ENCODE results near the gene COCH.

COCH gene

DNA sequence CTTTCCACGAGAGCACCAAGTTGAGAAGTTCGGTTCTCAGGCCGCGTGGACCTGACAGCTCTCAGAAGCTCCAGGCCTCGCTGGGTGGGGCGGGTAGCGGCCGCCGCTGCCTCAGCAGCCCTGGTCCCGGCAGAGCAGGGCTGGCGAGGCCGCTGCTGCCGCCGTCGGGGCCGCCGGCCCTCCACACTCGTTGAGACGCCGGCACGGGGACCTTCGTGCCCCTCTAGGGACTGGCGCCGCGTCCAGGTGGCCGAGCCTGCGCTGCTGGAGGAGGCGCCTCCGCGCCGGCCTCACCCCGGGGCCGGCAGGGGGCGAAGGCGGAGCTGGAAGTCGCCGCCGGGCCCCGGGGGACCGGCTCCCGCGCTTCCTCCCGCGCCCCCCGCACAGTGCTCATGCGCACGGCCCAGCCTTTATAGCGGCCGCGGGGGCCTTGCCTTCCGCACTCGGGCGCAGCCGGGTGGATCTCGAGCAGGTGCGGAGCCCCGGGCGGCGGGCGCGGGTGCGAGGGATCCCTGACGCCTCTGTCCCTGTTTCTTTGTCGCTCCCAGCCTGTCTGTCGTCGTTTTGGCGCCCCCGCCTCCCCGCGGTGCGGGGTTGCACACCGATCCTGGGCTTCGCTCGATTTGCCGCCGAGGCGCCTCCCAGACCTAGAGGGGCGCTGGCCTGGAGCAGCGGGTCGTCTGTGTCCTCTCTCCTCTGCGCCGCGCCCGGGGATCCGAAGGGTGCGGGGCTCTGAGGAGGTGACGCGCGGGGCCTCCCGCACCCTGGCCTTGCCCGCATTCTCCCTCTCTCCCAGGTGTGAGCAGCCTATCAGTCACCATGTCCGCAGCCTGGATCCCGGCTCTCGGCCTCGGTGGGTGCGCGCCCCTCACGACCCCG is at the start of gene COCH:
COCH (plus strand) TSS at position 440 of the 879 bp plus-strand sequence; CDS start at position 820, 380 bp downstream.
- DNase-seq, result peak; percentile 89

GRCh38 chr14:30826070-30826469 is 48.3 kb upstream of the COCH start:
- DNase-seq, result no peak

GRCh38 chr14:30829853-30830252 is 44.5 kb upstream of the COCH start:
- no peak for DNase-seq

GRCh38 chr14:30834353-30834752 is 40.0 kb upstream of the COCH start:
- no peak for DNase-seq

DNA sequence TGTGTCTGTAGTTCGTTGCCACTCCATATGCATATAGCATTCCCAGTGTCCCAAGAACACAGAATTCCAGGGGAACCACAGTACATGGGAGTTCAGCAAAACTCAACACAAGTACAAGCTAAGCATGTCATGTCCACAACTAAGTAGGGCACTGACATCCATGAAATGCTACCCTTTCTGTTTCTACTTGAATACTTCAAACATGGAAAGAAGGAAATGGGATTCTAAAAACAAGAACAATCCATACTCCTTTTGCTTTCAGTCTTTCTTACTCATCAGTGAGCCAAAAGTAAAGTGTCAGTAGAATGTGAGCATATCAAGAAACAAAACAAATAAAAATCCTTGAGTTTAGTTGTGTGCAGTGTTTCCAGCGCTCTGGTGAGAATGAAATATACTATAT is 36.0 kb upstream of the COCH start:
- no peak for DNase-seq

GRCh38 chr14:30840086-30840779 is 34.1 kb upstream of the COCH start:
- no peak for DNase-seq

- no peak for DNase-seq
Measured at GRCh38 chr14:30842431-30842830, 31.9 kb upstream of the COCH start.

GRCh38 chr14:30848449-30849240 is 25.7 kb upstream of the COCH start:
- no peak for DNase-seq

DNA sequence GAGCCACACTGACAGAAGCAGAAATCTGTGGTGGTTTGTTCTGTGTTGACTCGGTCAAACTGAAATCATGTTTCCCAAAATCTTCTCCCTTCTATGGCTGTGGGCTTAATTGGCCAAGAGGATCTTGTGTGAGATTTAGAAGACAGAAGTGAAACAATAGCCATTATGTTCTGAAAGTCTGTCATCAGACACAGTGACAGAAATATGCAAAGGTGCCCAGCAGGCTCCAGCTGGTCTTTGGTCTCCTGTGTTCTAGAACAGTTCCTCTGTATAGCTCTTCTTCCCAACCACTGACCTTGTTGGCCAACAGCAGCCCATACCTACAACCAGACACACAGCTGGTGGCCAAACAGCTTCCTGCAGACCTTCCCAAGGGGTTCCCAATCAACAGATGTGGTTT is 25.0 kb upstream of the COCH start:
- no peak for DNase-seq

DNA sequence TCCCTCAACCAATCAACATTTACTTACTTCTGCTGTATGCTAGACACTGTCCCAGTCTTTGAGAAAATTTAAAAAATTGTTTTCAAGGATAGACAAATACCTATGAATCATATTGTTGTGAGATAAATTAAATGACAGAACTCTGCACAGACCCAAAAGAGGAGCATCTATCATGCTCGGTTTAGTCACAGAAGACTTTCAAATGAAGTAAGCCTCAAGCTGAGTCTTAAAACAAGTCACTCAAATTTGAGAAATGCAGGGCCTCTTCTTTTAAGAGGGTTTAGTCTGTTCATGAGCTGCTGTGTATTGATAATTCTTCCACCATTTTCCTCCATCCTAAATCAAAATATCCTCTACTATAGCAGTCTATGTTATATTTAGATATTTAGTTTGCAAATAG is 24.4 kb upstream of the COCH start:
- DNase-seq, result no peak

DNA sequence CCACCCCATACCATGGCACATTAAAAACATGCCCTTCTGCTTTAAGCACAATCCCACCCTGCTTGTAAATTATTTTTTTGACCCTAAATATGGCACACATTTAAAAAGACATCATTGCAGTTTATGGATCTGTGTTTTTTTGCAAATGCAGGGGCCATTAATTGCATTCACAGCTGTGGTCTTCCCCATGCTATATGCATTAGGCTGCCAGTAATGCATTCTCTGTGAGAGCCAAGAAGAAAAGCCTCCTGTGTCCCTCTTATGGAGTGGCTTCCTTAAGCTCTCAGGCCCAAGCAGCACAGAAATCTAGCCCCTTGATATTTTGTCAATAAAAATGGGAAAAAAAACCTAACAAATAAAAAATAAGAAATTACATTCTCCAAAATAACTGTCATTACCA is 20.4 kb upstream of the COCH start:
- DNase-seq, result no peak

DNA sequence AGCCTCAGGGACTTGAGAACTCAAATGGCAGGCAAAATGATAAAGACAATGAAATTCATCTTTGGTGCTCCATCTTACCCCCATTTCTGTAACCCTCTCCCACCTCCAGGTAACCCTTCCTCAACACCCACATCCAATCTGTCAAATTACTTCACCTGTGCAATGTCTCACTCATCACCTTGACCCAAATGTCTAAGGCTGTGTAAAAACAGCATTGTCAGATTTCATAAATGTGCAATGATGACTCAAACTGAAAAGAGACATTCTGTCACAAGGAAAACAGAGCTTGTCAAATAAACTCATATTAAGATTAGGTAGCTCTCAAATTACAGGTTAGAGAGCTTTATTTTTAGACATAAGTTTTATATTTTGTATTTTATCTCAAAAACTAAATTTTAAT is 19.9 kb upstream of the COCH start:
- no peak for DNase-seq

DNA sequence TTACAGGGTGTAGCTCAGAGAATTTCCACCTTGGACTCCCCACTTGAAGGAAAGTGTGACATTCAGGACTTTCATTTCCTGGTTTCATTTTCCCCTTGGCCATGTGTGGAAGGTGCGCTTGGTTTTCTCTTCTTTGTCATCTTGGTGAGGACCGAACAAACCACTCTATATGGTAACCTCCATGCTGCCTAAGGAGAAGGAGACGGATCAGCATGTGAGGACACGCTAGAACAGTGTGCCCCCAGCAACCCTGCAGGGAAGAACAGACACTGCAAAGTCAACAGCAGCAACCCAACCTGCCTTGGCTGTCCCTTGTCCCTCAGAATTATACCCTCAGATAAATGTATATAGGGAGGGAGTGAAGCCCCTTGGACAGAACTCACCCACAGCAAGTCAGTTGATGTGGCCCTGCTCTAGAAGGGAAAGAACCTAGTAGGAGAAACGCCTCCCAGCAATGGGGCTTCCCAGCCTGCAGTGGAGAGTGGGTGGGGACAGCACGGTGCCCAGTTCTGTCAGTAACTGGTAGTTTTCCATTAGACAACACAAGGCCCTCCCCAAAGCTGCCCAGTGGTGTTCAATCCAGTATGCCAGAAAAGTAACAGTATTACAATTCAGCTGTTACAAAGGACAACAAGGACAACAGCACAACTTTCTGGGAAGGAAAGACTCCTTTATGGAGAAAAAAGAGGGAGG is 18.9 kb upstream of the COCH start:
- DNase-seq, result no peak

- no peak for DNase-seq
Measured at GRCh38 chr14:30861200-30861599, 13.2 kb upstream of the COCH start.

- no peak for DNase-seq
Measured at GRCh38 chr14:30864934-30865333, 9.4 kb upstream of the COCH start.

DNA sequence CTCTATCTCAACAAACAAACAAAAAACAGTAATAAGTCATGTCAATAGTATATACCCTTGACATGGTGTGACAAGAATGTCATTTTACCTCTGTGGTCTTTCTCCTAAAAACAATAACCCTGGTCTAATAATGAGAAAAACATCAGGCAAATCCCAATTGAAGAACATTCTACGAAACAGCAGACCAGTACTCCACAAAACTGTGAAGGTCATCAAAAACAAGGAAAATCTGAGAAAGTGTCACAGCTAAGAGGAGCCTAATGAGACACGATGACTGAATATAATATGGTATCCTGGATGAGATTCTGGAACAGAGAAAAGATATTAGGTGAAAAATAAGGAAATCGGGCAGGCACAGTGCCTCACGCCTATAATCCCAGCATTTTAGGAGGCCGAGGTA is 5.6 kb upstream of the COCH start:
- DNase-seq, result no peak

- DNase-seq, result peak; percentile 10
Measured at GRCh38 chr14:30869551-30870155, 4.7 kb upstream of the COCH start.

GRCh38 chr14:30872602-30873001 is 1.8 kb upstream of the COCH start:
- peak; percentile 49 for DNase-seq

- peak; percentile 26 for DNase-seq
Measured at GRCh38 chr14:30873308-30874119, 845 bp upstream of the COCH start.

DNA sequence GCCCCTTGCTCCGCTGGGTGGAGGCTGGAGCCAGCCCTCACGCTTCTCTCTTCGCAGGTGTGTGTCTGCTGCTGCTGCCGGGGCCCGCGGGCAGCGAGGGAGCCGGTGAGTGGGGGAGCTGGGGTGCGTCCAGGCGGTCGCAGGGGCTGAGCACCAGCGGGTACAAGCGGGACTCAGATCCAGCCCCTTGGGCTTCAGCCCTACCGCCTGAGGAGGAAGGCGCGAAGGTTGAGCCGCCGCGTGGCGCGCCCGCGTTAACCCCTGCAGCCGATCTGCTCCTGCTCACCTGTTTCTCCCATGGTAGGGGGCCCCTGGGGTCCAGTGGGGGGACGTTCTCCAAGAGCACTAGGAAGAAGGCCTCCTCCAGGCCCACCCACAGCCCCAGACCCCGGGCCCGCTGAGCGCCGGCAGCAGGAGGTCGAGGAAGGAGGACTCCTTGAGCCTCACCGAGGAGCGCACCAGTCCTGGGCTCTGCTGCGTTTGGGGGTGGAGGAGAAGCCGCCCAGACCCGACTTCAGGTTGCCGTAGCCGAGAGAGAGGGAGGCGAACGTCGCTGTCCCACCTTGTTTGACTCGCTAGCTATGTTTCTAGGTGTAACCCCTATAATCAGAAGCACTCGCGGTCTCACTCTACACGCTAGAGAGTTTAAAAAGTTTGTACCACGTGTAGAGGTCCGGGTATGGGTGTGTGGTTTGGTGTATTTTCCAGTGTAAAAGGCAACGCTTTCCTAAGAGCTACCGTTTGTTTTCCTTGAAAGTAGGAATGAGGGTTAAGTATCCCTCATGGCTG is 834 bp downstream of the COCH start:
- DNase-seq, result peak; percentile 70

DNA sequence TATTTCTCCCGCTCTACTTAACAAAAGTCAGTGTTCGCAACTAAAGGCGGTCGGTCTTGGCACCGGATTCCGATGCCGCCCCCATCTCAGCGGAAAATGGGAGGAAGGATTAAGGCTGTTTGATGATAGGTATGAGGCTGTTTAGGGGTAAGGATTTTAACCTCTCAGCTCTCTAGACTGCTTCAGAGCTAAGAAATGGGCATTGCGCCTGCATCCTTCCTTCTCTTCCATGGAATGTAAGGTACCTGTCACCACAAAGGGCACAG is 1.4 kb downstream of the COCH start:
- DNase-seq, result peak; percentile 61
